ENCODE measurements around the gene IGFALS. TPM values are rescaled to one million over a fixed set of nuclear protein-coding genes. Genes with fewer than 3 reads are reported as not detected.

The IGFALS gene
- total RNA-seq, result under 1 TPM in 1 of 2 experiments, not detected in 1; 0.15 TPM

DNA sequence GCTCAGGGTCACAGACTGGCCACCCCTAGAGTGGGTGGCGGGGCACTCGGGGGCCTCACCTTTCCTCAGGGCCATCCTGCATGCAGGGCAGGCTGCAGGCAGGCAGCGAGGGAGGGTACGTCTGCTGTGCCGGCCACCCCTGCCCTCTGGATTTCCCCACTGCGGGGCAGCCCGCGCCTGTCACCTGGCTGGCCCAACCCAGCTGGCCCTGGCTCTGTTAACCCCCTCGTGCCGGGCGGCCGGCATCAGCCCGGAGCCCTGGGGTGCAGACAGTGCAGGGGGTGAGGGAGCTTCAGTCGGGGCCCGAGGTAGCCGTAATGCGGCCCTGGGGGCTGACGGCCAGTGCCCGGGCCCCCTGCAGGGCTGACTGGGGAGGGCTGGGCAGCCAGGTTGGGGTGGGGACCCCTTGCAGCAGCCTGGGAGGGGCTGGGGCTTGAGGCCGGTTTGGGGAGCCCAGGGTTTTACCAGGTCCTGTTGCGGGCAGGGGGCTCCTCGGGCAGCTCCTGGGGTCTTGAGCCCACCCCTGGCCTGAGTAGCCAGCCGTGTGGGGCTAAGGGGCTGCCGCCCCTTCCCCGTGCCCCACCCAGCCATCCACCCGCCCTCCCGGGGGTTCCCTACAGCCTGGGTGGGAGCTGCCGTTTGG is at the start of gene IGFALS:
Gene IGFALS, minus strand, starts transcription at position 128 of the 643 bp plus-strand sequence. Its CDS starts 53 bp downstream, at position 75.

DNA sequence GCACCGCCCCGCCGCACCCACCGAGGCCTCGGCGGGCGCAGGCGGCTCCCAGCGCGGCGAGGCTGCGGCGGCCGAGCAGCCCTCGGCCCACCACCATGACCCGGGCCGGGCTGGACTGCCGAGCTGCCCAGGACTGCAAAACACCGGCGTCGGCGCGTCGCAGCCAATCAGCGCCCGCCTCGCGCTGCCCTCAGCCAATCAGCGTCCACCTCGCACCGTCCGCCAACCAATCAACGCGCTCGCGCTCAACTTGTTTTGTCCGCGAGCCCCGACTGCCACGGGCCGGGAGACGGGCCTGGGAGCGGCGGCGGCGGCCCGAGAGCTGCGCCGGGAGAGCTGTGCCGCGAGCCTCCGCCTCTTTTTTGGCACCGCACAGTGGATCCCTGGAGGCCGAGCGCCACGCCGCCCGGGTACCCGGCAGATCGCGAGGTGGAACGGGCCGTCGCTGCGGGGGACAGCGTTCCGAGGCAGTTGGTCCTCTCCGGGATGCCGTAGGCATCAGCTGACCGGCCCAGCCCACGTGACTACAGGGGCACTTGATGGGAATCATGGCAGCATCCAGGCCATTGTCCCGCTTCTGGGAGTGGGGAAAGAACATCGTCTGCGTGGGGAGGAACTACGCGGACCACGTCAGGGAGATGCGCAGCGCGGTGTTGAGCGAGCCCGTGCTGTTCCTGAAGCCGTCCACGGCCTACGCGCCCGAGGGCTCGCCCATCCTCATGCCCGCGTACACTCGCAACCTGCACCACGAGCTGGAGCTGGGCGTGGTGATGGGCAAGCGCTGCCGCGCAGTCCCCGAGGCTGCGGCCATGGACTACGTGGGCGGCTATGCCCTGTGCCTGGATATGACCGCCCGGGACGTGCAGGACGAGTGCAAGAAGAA is 33.4 kb upstream of the IGFALS start, which contains the start of the genes FAHD1 and HAGH:
Gene FAHD1, plus strand, starts transcription at position 516 of the 883 bp plus-strand sequence. Its CDS starts 33 bp downstream, at position 549.
Gene HAGH, minus strand, starts transcription at position 135 of the 883 bp plus-strand sequence. Its CDS starts 38 bp downstream, at position 97.

DNA sequence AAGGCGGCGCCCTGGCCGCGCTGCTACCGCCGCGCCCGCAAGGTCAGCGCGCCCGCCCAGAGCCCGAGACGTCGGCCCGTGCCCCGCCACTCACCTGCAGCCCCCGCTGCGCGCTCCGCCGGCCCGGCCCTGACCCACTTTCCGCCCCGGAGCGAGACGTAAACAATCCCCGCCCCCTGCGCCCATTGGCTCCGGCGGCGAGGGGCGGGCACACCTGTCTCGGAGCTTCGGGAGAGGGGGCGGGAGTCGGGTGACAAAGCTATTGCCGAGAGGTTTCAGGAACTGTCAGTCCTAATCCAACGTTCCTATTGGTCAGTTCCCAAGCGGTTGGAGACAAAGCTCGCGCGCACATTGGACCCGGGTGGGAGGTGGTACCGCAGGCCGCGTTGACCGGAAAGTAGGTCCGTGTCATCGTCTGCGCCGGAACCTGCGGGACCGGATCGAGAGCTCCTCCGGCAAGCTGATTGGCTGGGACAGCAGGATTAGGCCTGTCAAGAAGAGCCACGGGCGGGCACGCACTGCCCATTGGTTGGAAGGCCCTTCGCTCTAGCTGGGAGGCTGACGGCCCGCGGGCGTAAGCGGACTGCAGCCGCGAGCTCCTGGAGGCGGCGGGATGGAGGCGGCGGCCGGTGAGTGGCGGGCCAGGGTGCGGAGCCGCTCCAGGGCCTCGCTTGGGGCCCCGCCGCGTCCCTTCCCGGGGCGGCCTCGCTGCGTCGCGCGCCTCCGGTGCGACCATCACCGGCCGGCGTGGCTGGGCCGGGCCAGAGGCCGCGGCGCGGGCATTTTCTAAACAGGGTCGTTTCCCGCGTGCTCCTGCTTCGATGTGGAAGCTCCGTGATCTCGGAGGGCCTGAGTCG is 10.9 kb downstream of the IGFALS start, which contains the start of the genes NUBP2 and SPSB3:
Gene NUBP2, plus strand, starts transcription at position 553 of the 857 bp plus-strand sequence. Its CDS starts 61 bp downstream, at position 614.
Gene SPSB3, minus strand, starts transcription at position 164 of the 857 bp plus-strand sequence. CDS start 1,088 bp downstream, outside the sequence.

DNA sequence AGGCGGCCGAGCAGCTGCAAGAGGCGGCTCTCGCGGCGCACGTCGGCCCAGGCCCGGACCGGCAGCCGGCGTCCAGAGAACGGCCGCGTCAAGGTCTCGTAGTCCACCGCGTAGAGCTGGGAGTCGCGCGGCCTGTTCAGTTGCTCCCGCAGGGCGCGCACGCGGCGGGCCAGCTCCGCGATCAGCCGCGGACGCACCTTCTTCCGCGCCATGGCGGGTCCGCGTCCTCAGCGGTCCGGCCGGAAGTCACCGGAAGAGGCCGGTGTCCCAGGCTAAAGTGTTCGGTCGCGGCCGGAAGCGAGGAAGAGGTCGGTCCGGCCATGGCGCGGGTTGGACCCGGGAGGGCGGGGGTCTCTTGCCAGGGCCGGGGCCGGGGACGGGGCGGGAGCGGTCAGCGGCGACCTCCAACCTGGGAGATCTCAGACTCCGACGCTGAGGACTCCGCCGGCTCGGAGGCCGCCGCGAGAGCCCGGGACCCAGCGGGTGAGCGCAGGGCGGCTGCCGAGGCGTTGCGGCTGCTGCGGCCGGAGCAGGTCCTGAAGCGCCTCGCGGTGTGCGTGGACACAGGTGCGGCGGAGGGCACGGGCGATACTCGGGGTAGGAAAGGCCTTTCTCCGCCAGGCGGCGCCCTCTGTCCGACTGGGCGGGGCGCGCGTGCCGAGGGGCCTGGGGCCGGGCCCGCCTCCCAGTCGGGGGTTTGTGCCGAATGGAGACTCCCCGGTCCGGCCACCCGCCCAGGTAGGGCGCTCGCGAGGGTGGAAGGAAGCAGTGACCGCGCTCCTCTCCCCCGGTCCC is 20.4 kb downstream of the IGFALS start, which contains the start of gene MRPS34:
Gene MRPS34, minus strand, starts transcription at position 227 of the 795 bp plus-strand sequence. Its CDS starts 15 bp downstream, at position 212.

DNA sequence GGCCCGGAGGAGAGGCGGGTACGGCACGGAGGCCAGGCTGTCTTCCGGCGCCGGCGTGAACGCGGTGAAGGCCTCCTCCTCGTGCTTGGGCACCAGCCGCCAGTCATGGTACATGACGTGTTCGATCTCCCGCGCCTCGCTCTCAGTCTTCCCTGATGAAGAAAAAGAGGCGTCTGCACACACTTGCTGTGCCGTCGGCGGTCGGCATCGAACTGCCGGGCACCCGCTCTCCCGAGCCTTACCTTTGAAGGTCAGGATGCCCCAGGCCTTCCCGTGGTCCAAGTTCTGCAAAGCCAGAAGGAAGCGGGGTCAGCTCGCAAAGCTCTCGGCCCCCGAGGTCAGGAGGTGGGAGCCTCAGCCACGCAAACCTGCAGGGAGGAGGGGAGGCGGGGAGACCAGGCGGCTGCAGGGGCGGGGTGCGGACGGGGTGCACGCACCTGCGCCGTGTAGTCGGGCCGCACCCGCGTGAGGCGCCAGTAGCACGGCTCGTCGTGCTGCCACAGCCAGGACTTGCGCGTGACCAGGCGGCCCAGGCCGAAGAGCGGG is 21.1 kb downstream of the IGFALS start, which contains the start of gene EME2:
Gene EME2, plus strand, starts transcription at position 449 of the 546 bp plus-strand sequence. CDS start 418 bp downstream, outside the sequence.

DNA sequence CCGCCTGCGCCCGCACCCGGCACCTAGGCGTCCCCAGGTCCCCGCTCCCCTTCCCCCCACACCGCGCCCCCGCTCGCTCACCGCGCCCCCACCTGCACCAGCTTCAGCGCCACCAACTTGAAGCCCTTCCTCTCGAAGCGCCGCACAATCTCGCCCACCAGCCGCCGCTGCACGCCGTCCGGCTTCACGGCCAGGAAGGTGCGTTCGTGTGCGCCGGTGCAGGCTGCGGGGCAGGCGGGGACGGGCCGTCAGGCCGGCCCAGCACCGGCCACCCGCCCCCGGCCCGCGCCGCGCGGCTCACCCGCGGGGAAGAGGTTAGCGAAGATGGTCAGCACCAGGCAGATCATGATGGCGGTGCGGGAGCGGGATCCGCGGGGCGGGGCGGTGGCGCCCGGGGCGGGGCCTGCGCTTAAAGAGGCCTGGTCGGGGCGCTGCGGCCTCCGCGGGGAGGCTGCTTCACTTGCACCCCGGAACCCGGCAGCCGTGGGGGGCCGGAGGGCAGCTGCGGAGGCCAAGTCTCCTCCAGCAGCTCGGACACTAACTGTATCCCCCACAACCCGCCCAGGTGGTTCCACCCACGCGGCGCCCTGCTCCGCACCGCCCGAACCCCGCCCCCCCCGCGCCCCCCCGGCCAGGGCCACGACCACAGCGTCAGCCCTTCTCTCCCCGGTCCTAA is 22.2 kb downstream of the IGFALS start, which contains the start of gene NME3:
Gene NME3, minus strand, starts transcription at position 356 of the 676 bp plus-strand sequence. Its CDS starts 9 bp downstream, at position 347.

Other genes starting within 250 kb of the IGFALS start
- gene IFT140, start 181.6 kb downstream of the IGFALS start, total RNA-seq, result 10 to 100 TPM; 11.7 to 13.4 TPM
- 10 to 100 TPM; 27.4 to 28.1 TPM for gene CRAMP1, start 181.3 kb downstream of the IGFALS start, total RNA-seq
- 10 to 100 TPM; 45.1 to 47.1 TPM for gene JPT2, start 115.4 kb downstream of the IGFALS start, total RNA-seq
- 100 to 1,000 TPM; 107 to 115 TPM for gene MAPK8IP3, start 87.5 kb downstream of the IGFALS start, total RNA-seq
- 10 to 100 TPM; 43.1 to 45.1 TPM for gene NME3, start 22.2 kb downstream of the IGFALS start, total RNA-seq
- gene EME2, start 20.9 kb downstream of the IGFALS start, total RNA-seq, result 10 to 100 TPM; 26.6 to 27.4 TPM
- 10 to 100 TPM; 88.3 to 89.4 TPM for gene MRPS34, start 20.6 kb downstream of the IGFALS start, total RNA-seq
- 10 to 100 TPM; 53.5 to 53.7 TPM for gene SPSB3, start 11.1 kb downstream of the IGFALS start, total RNA-seq
- gene NUBP2, start 10.7 kb downstream of the IGFALS start, total RNA-seq, result 10 to 100 TPM; 45.7 to 47.8 TPM
- 10 to 100 TPM; 41.0 to 44.3 TPM for gene HAGH, start 33.1 kb upstream of the IGFALS start, total RNA-seq
- gene FAHD1, start 33.5 kb upstream of the IGFALS start, total RNA-seq, result 10 to 100 TPM; 11.3 to 11.5 TPM
- gene MEIOB, start 78.5 kb upstream of the IGFALS start, total RNA-seq, result not detected
- not detected for gene HS3ST6, start 124.7 kb upstream of the IGFALS start, total RNA-seq
- 10 to 100 TPM; 13.7 to 13.8 TPM for gene MSRB1, start 149.5 kb upstream of the IGFALS start, total RNA-seq
- gene RPL3L, start 161.0 kb upstream of the IGFALS start, total RNA-seq, result not detected
- 100 to 1,000 TPM; 110 to 120 TPM for gene NDUFB10, start 165.8 kb upstream of the IGFALS start, total RNA-seq
- gene RPS2, start 171.1 kb upstream of the IGFALS start, total RNA-seq, result 1,000 to 10,000 TPM; 3,275 to 3,410 TPM
- not detected for gene RNF151, start 173.2 kb upstream of the IGFALS start, total RNA-seq
- 10 to 100 TPM; 24.4 to 27.4 TPM for gene TBL3, start 178.3 kb upstream of the IGFALS start, total RNA-seq
- gene NOXO1, start 187.8 kb upstream of the IGFALS start, total RNA-seq, result under 1 TPM; 0.40 to 0.77 TPM
- gene GFER, start 190.5 kb upstream of the IGFALS start, total RNA-seq, result 10 to 100 TPM; 26.6 to 27.3 TPM
- gene SYNGR3, start 196.3 kb upstream of the IGFALS start, total RNA-seq, result 1 to 10 TPM; 2.2 to 2.8 TPM
- 10 to 100 TPM; 51.5 to 52.2 TPM for gene ZNF598, start 216.1 kb upstream of the IGFALS start, total RNA-seq
- under 1 TPM; 0.24 to 0.48 TPM for gene NPW, start 226.1 kb upstream of the IGFALS start, total RNA-seq
- 1 to 10 TPM; 2.8 to 3.2 TPM for gene NHERF2, start 233.2 kb upstream of the IGFALS start, total RNA-seq